ENCODE measurements around the gene TCP11L2.

DNA sequence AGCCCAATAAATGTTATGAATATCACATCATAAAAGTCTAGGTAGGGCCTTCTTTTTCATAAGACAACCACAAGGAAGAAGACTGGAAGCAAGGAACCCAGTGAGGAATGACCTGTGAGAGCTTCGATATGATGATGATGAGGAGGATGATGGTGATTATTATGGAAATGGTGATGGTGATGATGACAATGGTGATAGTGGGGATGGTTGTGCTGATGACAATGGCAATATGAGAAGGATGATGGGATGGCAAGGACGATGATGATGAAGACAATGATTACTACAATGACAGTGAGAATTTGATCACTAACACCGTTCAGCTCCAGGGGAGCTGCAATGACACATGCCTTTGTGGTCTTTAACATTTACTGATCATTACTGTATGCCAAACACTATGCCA, 47.0 kb upstream of the TCP11L2 start:
- TF ChIP-seq POLR2AphosphoS5 (IDR thresholded peaks at IDR 0.05; ENCODE audit: low read depth) (no peak), REST (IDR thresholded peaks at IDR 0.05; ENCODE audit: insufficient replicate concordance, low read depth) (no peak)

Measured in HL-60 (cell line).